HepG2 (cell line): ENCODE data around the gene AP4M1. TPM values are rescaled to one million over a fixed set of nuclear protein-coding genes. Genes with fewer than 3 reads are reported as not detected.
A peak's percentile ranks its signal among the peaks of the same experiment; 100 is the strongest.

ENCODE experiments used
- ATAD3A ChIP-seq: sonication (generic); formaldehyde crosslinking; IDR thresholded peaks from 2 replicates; pipeline ENCODE4 v1.4.0; 2020; ENCODE audit warnings: missing genetic modification reagents
- CBFB ChIP-seq: sonication (generic); formaldehyde crosslinking; IDR thresholded peaks from 2 replicates; pipeline ENCODE4 v1.4.0; 2020; ENCODE audit warnings: missing genetic modification reagents
- FOXK1 ChIP-seq: sonication (generic); formaldehyde crosslinking; IDR thresholded peaks from 2 replicates; pipeline ENCODE4 v1.4.0; 2020; ENCODE audit warnings: low read depth, missing genetic modification reagents, borderline replicate concordance
- KDM5A ChIP-seq: fragments of 200-600 bp; sonication (generic); IDR thresholded peaks from 2 replicates; pipeline ENCODE4 v1.7.0; 2018; ENCODE audit warnings: antibody characterized with exemption, mild to moderate bottlenecking, low read length, borderline replicate concordance
- KLF16 ChIP-seq, 2 experiments: sonication (generic) in 1 of 2; formaldehyde crosslinking in 1 of 2; IDR thresholded peaks; 2 replicates each; pipeline versions ENCODE4 v1.6.1 to v1.8.0; 2016 to 2023; ENCODE audit warnings: missing genetic modification reagents in 2 of 2, missing compliant biosample characterization in 1 of 2
- MAZ ChIP-seq, 2 experiments: sonication (generic) in 1 of 2; formaldehyde crosslinking in 1 of 2; IDR thresholded peaks; 2 replicates each; pipeline versions ENCODE4 v1.5.0 to v1.6.1; 2012 to 2020; ENCODE audit warnings: low read depth in 2 of 2, mild to moderate bottlenecking in 2 of 2, borderline replicate concordance in 1 of 2, improper control_type of control experiment in 1 of 2, low read length in 1 of 2, missing genetic modification reagents in 1 of 2, moderate library complexity in 1 of 2
- NCOA2 ChIP-seq: sonication (generic); formaldehyde crosslinking; IDR thresholded peaks from 2 replicates; pipeline ENCODE4 v1.8.0; 2022; ENCODE audit warnings: inconsistent platforms
- NONO ChIP-seq, 2 experiments: fragments of 450-650 bp in 1 of 2; sonication (generic) in 1 of 2; formaldehyde crosslinking in 1 of 2; IDR thresholded peaks in 1 of 2; conservative IDR thresholded peaks in 1 of 2; 2 replicates each; pipeline versions ENCODE4 v1.6.1 to v1.8.0; 2017 to 2022; ENCODE audit warnings: mild to moderate bottlenecking in 1 of 2, missing genetic modification reagents in 1 of 2, moderate library complexity in 1 of 2
- POLR2AphosphoS2 ChIP-seq: IDR thresholded peaks from 2 replicates; pipeline ENCODE4 v1.6.1; 2011; ENCODE audit warnings: low read depth, low read length, improper control_type of control experiment
- SATB2 ChIP-seq: sonication (generic); formaldehyde crosslinking; IDR thresholded peaks from 2 replicates; pipeline ENCODE4 v1.5.0; 2020; ENCODE audit warnings: missing genetic modification reagents
- ZNF101 ChIP-seq: sonication (generic); formaldehyde crosslinking; IDR thresholded peaks from 2 replicates; pipeline ENCODE4 v1.4.0; 2020; ENCODE audit warnings: mild to moderate bottlenecking, low read depth, missing genetic modification reagents, borderline replicate concordance
- ZNF264 ChIP-seq: sonication (generic); formaldehyde crosslinking; IDR thresholded peaks from 2 replicates; pipeline ENCODE4 v1.4.0; 2020; ENCODE audit warnings: missing genetic modification reagents
- ZNF329 ChIP-seq: sonication (generic); formaldehyde crosslinking; IDR thresholded peaks from 2 replicates; pipeline ENCODE4 v1.9.0; 2021; ENCODE audit warnings: low read depth, mild to moderate bottlenecking, missing genetic modification reagents
- ZNF556 ChIP-seq: sonication (generic); formaldehyde crosslinking; IDR thresholded peaks from 2 replicates; pipeline ENCODE4 v1.4.0; 2020; ENCODE audit warnings: mild to moderate bottlenecking, missing genetic modification reagents, borderline replicate concordance
- ZNF652 ChIP-seq: IDR thresholded peaks from 2 replicates; pipeline ENCODE4 v1.6.1; 2016; ENCODE audit warnings: low read depth, borderline replicate concordance
- polyA plus RNA-seq, 8 experiments: library from polyadenylated mRNA; depleted of rRNA in 3 of 8; stranded (reverse) in 7 of 8; unstranded in 1 of 8; fragments of >200 nt; fragmentation: Illumina TruSeq in 4 of 8; extraction: Trizol in 4 of 8; gene quantifications; 2 replicates each; pipeline versions ENCODE4 v1.2.1 to v1.2.3, GENCODE V29; 2011 to 2016; ENCODE audit warnings: low read depth in 4 of 8, missing spikeins in 1 of 8, mixed read lengths in 1 of 8; ENCODE audit not compliant: insufficient read depth in 1 of 8
- total RNA-seq, 5 experiments: library from RNA; depleted of rRNA; stranded (reverse); fragments of >200 nt; fragmentation: Illumina TruSeq; extraction: Trizol; gene quantifications; 2 replicates each; pipeline ENCODE4 v1.2.3, GENCODE V29; 2016; ENCODE audit warnings: low read depth in 1 of 5
- TF ChIP-seq, protein P1 (sequence below): sonication (generic); formaldehyde crosslinking; IDR thresholded peaks from 2 replicates; pipeline ENCODE4 v1.4.0; 2020; ENCODE audit warnings: missing genetic modification reagents
- TF ChIP-seq, protein P2 (sequence below): sonication (generic); formaldehyde crosslinking; IDR thresholded peaks from 2 replicates; pipeline ENCODE4 v1.9.0; 2021; ENCODE audit warnings: missing genetic modification reagents, borderline replicate concordance
- TF ChIP-seq, protein P3 (sequence below): sonication (generic); formaldehyde crosslinking; IDR thresholded peaks from 2 replicates; pipeline ENCODE4 v1.4.0; 2020; ENCODE audit warnings: missing genetic modification reagents, mild to moderate bottlenecking, borderline replicate concordance
- TF ChIP-seq, protein P4 (sequence below): sonication (generic); formaldehyde crosslinking; IDR thresholded peaks from 2 replicates; pipeline ENCODE4 v1.9.0; 2021; ENCODE audit warnings: missing genetic modification reagents, mild to moderate bottlenecking, borderline replicate concordance

Gene AP4M1
- total and polyA plus RNA-seq, 2 of the 13 experiments (the other 11 are each of a cell fraction or from before 2014, with no cell fraction given): 6.3 to 9.7 TPM

DNA sequence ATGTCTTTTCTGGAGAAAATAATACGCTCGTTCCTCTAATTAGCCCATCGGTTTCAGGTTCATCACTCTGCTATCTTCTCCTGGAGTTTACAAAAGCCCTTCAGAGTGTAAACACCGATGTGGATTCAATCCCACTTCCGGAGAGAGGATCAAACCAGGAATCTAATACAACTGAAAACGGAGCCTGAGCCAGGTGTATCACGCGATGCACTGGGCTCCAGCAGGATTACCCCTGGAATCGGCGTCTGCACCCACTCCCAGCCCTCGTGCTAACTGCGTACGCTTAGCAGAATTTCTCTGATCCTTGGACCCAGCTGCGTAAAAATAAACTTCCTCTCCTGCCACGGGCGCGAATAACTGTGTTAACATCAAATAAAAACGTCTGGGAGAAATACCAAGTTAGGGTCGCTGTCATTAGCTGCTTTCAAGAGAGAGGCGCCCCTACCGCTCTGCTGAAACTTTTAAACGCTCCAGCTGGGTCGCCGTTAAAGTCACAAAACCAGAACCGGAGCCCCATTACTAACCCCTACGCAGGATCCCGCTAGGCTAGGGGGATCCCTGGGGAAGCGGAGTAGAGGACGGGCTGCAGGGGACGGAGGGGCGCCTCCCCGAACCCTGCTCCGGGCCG is 20.4 kb upstream of the AP4M1 start (continued):
- TF ChIP-seq, protein P1, sequence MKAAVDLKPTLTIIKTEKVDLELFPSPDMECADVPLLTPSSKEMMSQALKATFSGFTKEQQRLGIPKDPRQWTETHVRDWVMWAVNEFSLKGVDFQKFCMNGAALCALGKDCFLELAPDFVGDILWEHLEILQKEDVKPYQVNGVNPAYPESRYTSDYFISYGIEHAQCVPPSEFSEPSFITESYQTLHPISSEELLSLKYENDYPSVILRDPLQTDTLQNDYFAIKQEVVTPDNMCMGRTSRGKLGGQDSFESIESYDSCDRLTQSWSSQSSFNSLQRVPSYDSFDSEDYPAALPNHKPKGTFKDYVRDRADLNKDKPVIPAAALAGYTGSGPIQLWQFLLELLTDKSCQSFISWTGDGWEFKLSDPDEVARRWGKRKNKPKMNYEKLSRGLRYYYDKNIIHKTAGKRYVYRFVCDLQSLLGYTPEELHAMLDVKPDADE (CRISPR knock-in tag): no peak
- TF ChIP-seq, protein P2, sequence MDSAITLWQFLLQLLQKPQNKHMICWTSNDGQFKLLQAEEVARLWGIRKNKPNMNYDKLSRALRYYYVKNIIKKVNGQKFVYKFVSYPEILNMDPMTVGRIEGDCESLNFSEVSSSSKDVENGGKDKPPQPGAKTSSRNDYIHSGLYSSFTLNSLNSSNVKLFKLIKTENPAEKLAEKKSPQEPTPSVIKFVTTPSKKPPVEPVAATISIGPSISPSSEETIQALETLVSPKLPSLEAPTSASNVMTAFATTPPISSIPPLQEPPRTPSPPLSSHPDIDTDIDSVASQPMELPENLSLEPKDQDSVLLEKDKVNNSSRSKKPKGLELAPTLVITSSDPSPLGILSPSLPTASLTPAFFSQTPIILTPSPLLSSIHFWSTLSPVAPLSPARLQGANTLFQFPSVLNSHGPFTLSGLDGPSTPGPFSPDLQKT (CRISPR knock-in tag): no peak; the same call in 1 of the 2 replicates
- peak; percentile 36; the same call in 1 of the 2 replicates for TF ChIP-seq FOXK1 (CRISPR knock-in tag)
- TF ChIP-seq ZNF101 (CRISPR knock-in tag): no peak
- TF ChIP-seq NONO (IDR thresholded peaks at IDR 0.05): no peak
- TF ChIP-seq NONO (CRISPR knock-in tag; conservative IDR thresholded peaks at IDR 0.05): no peak
- TF ChIP-seq ZNF556: no peak
- no peak for TF ChIP-seq ZNF264 (CRISPR knock-in tag)
- TF ChIP-seq MAZ (IDR thresholded peaks at IDR 0.05; ENCODE audit: borderline replicate concordance, low read depth, low read length): no peak
- TF ChIP-seq MAZ (CRISPR knock-in tag; IDR thresholded peaks at IDR 0.05; ENCODE audit: low read depth): no peak
- TF ChIP-seq, protein P3, sequence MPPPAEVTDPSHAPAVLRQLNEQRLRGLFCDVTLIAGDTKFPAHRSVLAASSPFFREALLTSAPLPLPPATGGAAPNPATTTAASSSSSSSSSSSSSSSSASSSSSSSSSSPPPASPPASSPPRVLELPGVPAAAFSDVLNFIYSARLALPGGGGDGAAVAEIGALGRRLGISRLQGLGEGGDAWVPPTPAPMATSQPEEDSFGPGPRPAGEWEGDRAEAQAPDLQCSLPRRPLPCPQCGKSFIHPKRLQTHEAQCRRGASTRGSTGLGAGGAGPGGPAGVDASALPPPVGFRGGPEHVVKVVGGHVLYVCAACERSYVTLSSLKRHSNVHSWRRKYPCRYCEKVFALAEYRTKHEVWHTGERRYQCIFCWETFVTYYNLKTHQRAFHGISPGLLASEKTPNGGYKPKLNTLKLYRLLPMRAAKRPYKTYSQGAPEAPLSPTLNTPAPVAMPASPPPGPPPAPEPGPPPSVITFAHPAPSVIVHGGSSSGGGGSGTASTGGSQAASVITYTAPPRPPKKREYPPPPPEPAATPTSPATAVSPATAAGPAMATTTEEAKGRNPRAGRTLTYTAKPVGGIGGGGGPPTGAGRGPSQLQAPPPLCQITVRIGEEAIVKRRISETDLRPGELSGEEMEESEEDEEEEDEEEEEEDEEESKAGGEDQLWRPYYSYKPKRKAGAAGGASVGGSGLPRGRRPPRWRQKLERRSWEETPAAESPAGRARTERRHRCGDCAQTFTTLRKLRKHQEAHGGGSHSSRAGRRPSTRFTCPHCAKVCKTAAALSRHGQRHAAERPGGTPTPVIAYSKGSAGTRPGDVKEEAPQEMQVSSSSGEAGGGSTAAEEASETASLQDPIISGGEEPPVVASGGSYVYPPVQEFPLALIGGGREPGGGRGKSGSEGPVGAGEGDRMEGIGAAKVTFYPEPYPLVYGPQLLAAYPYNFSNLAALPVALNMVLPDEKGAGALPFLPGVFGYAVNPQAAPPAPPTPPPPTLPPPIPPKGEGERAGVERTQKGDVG: no peak
- TF ChIP-seq, protein P4, sequence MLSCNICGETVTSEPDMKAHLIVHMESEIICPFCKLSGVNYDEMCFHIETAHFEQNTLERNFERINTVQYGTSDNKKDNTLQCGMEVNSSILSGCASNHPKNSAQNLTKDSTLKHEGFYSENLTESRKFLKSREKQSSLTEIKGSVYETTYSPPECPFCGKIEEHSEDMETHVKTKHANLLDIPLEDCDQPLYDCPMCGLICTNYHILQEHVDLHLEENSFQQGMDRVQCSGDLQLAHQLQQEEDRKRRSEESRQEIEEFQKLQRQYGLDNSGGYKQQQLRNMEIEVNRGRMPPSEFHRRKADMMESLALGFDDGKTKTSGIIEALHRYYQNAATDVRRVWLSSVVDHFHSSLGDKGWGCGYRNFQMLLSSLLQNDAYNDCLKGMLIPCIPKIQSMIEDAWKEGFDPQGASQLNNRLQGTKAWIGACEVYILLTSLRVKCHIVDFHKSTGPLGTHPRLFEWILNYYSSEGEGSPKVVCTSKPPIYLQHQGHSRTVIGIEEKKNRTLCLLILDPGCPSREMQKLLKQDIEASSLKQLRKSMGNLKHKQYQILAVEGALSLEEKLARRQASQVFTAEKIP (CRISPR knock-in tag): no peak
- no peak for TF ChIP-seq ZNF652 (CRISPR knock-in tag)
- TF ChIP-seq CBFB (CRISPR knock-in tag): no peak
- 0 out of 2 replicates have a peak, but pooled peaks have one; percentile 36 for TF ChIP-seq SATB2 (CRISPR knock-in tag)
- TF ChIP-seq ZNF329 (CRISPR knock-in tag): no peak
- no peak for TF ChIP-seq ATAD3A (CRISPR knock-in tag)
- no peak; the same call in 1 of the 2 replicates for TF ChIP-seq KDM5A
- no peak for TF ChIP-seq POLR2AphosphoS2
- TF ChIP-seq KLF16 (CRISPR knock-in tag; IDR thresholded peaks at IDR 0.05): no peak
- no peak for TF ChIP-seq NCOA2 (CRISPR knock-in tag)
